Activated CD4-positive, CD25-positive, alpha-beta regulatory T cell treated with anti-CD3 and anti-CD28 coated beads, Interleukin-2, amount 50 U/mL, for 24 hours (primary cell): ENCODE results near the gene PRKAG1.
A peak's percentile ranks its signal among the peaks of the same experiment; 100 is the strongest.

Source experiments
- ATAC-seq, 2 donors: fragments of 150-1000 bp; cut with Tn5 transposase; one replicate each; pipeline ENCODE4 v1.10.0; 2021; ENCODE audit warnings: mild to moderate bottlenecking in 1 of 2, moderate library complexity in 1 of 2

The PRKAG1 gene

DNA sequence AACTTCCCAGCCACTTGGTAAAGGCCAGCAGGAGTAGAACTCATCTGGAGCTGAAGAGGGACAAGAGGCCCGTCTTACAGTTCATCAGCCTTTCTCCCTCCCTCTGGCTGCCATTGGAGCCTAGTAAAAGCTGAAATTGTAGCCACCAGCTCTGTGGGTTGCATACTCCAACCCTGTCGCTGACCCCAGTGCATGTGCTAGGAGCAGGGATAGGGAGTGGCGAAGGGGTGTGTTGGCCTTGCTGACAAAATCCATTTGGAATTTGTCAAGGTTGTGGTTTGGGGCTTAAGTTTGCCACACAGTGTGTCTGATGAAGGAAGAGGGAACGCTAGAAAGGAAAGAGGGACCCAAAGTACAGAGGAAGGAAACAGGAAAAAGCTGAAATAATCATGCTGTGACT is 57.2 kb downstream of the PRKAG1 start:
- ATAC-seq: no peak

DNA sequence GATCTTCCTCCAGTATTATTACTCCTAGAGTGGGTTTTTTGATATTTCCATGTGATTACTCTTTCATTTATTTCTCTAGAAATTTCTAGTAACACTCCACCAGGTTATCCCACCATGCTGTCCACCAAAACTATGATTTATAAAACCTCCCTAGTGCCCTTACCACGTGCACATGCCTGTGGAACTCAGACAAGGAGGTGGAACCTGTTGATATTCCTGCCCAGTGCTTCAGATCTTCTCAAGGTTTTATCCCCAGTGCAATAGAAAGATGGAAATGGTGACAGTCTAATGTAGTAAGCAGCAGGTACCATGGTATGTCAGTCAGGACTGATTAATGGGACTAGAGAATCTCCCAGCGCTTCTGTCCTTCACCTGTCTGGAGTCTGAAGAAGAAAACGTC is 57.7 kb downstream of the PRKAG1 start:
- no peak for ATAC-seq

DNA sequence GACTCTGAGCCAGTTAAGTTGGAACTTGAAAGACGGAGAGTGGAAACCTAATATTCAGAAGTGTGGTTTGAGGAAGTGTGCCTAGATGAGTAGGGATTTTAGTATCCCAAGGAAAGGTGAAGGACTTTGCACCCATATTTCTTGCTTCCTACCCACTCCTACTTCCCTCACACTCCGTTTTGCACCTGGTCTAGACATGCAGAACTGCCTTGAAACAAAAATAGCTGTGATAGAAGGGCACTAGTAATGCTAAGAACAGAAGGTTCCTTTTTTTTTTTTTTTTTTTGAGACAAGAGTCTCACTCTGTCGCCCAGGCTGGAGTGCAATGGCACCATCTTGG is 60.6 kb downstream of the PRKAG1 start:
- ATAC-seq: no peak

DNA sequence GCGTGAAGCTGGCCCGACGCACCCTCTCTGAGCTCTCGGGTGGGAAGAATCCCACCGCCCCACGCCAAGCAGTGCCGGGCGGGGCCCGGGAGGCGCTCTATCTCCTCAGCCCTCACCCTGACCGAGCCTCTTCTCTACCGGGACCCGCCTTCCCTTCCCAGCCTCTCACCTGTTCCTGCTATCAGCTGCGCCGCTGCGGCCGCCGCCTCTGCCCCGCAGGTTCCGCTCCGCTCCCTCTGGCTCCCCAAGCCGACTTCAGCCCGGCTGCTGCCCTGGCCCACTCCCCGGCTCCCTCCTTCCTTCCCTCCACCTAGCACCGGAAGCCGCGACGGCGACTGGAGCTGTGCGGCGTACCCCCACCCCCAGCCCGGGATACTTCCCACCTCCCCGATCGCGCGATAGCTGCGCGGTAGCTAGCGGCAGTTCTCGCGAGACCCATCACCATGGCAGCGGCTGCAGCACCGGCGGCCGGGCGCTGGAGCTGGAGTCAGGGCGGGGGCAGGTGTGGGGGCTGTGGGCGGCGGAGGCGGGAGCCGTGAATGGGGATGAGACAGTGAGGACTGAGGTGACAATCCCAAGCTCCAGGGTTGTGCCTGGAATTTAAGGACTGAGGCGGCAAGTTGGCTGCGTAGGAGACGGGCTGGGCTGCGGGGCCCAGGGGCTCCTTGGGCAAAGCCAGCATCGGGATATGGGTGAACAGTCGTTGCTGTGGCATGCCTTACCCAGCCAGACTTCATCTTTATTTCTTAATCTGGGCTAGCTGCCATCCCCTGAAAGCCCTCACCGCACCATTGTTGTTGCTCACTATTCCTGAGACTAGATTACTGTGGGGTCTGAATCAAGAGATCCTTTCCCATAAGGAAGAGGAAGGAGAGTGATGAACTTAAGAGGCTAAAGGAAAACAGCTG is 61.2 kb downstream of the PRKAG1 start, which contains the start of gene ARF3:
ARF3 (minus strand) TSS at position 347 of the 908 bp plus-strand sequence. CDS start 16,392 bp downstream, outside the sequence.
- peak; percentile 98 for ATAC-seq

DNA sequence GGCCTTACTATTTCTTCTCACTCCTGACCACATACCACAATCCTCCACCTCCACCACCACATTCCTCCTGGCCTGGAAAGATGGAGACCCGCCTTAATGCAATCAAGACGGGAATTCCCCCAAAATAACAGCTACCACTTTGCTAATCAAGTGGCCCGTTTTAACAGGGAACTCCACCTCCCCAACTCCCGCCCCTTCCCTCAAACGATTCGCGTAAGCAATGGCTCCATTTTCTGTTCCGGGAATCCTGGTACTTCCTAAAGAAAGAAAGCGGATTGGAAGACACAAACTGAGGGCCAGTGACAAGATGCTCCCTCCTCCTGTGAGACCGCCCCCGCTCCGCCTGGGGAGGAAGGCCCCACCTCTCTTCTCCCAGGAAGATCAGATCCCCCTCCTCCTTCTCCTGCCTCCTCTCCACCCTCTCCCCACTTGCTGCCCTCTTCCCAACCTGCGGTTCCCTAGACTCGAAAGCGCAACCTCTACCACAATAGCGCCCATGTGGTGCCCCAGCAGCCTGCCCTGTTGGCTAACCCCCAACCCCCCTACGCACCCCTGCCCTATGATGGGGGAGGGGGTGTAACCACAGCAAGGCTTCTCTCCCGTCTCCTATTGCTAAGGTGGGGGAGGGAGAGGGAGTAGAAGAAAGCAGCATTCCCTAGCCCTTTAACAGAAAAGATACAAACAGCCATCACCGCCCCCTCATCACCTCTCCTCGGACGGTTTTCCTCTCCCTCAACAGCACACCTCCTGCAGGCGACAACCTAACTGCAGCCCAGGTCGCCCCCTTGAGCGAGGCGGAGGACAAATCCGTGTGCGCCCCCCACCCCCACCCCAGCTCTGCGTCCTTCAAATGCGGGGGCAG is 62.1 kb downstream of the PRKAG1 start:
- peak; percentile 2 for ATAC-seq

DNA sequence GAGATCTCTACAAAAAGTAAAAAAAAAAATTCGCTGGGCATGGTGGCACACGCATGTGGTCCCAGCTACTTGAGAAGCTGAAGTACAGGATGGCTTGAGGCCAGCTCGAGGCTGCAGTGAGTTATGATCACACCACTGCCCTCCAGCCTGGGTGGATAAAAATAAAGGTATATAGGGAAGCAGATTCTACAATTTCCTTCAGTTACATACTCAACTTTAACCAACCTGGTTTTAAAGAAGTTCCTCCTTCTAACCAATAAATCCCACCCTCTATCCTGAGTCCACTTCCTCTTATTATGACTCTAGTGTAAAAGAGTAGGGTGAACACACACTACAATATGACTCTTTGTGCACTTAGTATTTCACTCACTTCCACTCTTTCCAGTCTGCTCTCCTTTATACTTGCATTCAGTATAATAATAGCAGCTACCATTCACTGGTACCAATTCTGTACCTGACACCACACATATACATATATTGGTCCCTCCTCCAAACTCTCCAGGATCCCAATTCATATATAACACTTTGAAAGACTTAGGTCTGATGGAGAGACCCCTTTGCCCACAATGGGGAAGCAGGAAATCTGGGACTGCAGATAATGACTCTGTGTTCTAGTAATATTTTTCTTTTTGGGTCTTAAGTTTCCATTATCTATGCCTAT is 63.6 kb downstream of the PRKAG1 start:
- no peak for ATAC-seq

DNA sequence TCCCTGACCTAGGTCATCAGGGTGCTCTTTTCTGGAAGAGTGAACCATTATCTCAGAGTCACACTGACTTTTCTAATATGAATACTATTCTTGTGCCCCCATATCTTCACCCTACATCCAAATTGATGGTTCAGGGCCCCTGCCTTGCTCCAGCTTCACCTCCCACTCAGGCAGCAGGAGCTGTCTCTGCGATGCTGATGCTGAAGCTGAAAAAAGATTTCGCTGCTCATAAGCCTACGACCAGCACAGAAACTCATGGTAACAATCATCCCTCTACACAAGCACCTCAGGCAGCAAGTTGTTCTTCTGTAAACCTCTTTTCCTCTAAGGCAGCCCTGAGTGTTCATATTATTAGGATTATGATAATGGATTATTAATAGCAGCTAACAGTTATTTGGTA is 64.5 kb downstream of the PRKAG1 start:
- no peak for ATAC-seq

DNA sequence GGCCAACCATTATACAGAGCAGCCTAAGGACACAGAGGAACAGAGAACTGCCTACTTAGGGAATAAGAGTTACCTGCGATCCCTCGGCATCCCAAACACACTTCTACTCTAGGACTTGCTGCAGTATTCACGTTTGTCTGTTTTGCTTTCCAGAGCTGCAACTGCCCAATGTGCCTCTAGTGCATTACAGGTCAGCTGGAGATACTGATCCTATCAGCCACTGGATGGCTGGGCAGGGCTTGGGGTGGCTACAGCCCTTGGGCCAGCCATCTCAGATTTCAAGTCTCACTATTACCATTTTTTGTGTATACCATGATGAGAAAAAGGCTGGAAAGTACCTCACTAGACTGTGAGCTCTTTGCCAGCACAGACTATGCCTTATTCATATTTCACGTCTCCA is 65.9 kb downstream of the PRKAG1 start:
- ATAC-seq: no peak
